ENCODE data around the gene HIGD2B. TPM values are rescaled to one million over a fixed set of nuclear protein-coding genes. Genes with fewer than 3 reads are reported as not detected.
"Not testable (repeated sequence)": the region's sequence is repeated elsewhere in the genome, so short reads cannot be mapped to it uniquely, and the experiment has no call there.

Gene HIGD2B
- total RNA-seq, 1 experiment from 2014 or later: not detected

DNA sequence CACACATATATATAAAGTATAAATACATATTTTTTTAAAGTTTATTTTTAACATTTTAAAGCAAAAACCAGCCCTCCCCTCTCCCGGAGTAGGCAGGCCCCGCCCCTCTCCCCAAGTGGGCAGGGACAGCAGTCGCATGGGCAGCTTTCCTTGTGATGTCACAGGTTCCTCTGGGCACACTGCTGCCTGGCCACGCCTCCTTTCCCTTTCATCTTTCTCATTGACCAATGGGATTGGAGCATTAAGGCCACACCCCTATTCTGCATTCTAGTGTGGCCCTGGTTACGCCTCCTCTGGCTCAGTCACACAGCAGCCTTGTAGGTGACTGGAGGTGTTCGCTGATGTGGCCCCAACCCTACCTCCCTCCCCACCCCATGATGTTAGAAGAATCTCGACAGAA, 31.6 kb downstream of the HIGD2B start, which contains the start of gene GOLGA6B:
Gene GOLGA6B, plus strand, starts transcription at position 301 of the 400 bp plus-strand sequence. Its CDS starts 41 bp downstream, at position 342.
- DNase-seq; H3K27ac Mint-ChIP-seq (ENCODE audit: unreplicated experiment); CTCF ChIA-PET; H3K4me1 Mint-ChIP-seq (ENCODE audit: low read depth, unreplicated experiment); H3K4me3 Mint-ChIP-seq (ENCODE audit: low read depth, unreplicated experiment); H3K36me3 Mint-ChIP-seq (ENCODE audit: insufficient read depth, unreplicated experiment); H3K9me3 Mint-ChIP-seq (ENCODE audit: low read depth, unreplicated experiment); BruUV-seq (replicated peaks); intact Hi-C loops (cut with micrococcal nuclease; ENCODE audit: unreplicated experiment); H3K27me3 Mint-ChIP-seq (ENCODE audit: unreplicated experiment): not testable (repeated sequence)

DNA sequence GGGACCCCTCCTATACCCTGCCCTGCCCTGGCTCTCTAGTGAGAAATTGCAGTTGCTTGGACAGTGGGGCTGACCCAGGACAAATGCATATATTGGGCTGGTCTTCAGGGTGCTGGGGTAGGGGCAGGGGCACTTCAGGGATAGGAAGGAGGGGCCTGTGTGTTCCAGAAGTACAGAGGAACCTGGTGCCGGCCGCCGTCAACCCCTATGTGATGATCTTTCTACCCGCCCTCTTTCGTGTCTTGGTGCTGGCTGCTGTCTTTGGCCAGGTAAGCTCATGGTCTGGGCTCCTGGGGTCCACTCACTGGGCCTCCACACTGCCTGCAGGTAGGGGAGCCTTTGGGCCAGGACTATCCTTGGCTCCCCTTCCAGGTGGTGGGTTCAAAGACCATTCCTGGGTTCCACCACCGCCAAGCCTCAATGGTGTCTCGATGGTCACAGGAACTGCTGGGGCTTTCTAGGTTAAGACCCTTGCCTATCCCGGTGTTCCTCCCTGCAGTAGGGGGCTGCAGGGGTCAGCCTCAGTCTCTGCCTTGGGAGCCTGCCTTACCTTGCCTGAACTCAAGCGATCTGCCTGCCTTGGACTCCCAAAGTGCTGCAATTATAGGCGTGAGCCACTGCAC, 37.2 kb downstream of the HIGD2B start:
- BruUV-seq (replicated peaks); CTCF ChIA-PET; H3K27ac Mint-ChIP-seq (ENCODE audit: unreplicated experiment); H3K27me3 Mint-ChIP-seq (ENCODE audit: unreplicated experiment); intact Hi-C loops (cut with micrococcal nuclease; ENCODE audit: unreplicated experiment); DNase-seq; H3K36me3 Mint-ChIP-seq (ENCODE audit: insufficient read depth, unreplicated experiment); H3K4me1 Mint-ChIP-seq (ENCODE audit: low read depth, unreplicated experiment); H3K9me3 Mint-ChIP-seq (ENCODE audit: low read depth, unreplicated experiment); H3K4me3 Mint-ChIP-seq (ENCODE audit: low read depth, unreplicated experiment): not testable (repeated sequence)

DNA sequence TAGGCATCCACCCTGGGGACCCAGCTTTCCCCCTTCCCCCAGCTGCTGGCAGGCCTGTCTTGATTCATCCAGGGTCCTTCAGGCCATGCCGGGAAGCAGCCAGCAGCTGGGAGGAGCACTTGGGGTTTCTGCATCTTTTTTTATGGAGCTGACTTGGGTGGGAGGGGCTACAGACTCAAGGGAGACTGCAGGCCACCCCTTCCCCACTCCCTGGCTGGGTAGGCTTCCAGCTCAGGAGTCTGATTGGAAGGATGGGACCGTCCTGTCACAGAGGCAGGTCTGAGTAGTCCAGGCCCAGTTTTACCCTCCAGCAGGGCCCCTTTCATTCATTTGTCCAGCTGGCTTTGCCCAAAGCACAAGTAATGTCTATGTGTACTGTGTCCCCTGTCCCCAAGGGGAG, 43.7 kb downstream of the HIGD2B start:
- BruUV-seq (replicated peaks); H3K36me3 Mint-ChIP-seq (ENCODE audit: insufficient read depth, unreplicated experiment); DNase-seq; H3K9me3 Mint-ChIP-seq (ENCODE audit: low read depth, unreplicated experiment); H3K4me3 Mint-ChIP-seq (ENCODE audit: low read depth, unreplicated experiment); H3K4me1 Mint-ChIP-seq (ENCODE audit: low read depth, unreplicated experiment); H3K27ac Mint-ChIP-seq (ENCODE audit: unreplicated experiment); CTCF ChIA-PET; intact Hi-C loops (cut with micrococcal nuclease; ENCODE audit: unreplicated experiment); H3K27me3 Mint-ChIP-seq (ENCODE audit: unreplicated experiment): not testable (repeated sequence)

DNA sequence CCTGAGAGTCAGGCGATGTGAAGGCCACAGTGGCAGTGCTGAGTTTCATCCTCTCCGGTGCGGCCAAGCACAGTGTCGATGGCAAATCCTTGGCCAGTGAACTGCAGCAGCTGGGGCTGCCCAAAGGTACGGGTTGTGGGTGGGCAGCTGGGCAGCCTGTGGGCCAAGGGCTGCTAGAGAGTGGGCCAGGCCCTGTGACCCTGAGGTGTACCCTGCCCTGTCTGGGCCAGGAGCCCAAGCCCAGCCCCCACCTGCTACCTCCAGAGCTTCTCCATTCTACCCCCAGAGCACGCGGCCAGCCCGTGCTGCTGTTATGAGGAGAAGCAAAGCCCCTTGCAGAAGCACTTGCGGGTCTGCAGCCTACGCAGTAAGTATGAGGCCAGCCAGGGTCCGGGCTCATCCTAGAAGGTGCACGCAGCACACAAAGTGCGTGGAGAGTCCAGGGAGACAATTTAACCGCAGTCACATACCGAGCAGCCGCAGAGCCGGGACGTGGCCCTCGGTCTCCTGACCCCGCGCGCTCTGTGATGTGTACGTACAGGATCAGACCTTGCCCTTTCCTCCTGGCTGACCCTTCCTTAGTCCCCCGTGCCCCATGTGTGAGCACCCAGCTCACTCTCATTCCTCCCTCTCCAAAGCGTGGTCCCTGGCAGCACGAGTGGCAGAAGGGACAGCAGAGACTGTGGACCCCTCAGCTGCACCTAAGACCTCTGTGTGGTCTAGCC, 46.1 kb downstream of the HIGD2B start:
- CTCF ChIA-PET; H3K27ac Mint-ChIP-seq (ENCODE audit: unreplicated experiment); H3K4me1 Mint-ChIP-seq (ENCODE audit: low read depth, unreplicated experiment); H3K36me3 Mint-ChIP-seq (ENCODE audit: insufficient read depth, unreplicated experiment); H3K9me3 Mint-ChIP-seq (ENCODE audit: low read depth, unreplicated experiment); H3K4me3 Mint-ChIP-seq (ENCODE audit: low read depth, unreplicated experiment); H3K27me3 Mint-ChIP-seq (ENCODE audit: unreplicated experiment); DNase-seq; intact Hi-C loops (cut with micrococcal nuclease; ENCODE audit: unreplicated experiment); BruUV-seq (replicated peaks): not testable (repeated sequence)

DNA sequence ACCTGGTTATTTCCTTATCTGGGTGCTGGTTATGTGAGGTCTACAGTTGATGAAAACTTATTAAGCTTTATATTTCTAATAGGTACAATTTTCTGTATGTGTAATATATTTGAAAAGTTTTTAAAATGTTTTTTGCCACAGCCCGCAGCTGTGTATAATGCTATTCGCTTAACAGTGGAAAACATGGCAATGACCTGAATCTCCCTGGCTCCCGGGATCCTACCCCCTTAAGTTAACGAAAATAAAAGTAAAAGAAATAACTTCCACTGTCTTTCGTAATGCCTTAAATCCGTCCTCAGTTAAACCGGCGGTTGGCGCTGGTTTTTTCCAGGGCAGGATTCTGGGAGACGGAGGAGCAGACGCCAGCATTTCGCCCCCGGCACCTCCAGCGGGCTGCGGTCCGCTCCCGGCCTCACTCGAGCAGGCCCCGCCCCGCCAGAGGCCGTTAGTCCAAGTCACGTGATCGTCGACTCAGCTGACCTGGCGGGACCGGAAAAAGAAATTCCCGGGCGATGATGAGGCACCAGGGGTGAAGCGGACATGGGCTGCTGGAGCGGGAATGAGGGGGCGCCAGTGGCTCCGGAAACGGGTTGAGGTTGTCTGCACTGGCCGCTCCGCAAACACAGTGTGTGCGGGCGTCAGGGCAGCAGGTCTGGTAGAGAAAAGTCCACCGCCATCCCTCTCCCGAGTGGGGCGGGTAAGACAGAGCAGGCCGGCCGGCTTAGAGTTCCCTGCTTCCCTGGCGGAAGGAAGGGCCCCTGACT, 49.3 kb downstream of the HIGD2B start:
- H3K4me3 Mint-ChIP-seq (ENCODE audit: low read depth, unreplicated experiment); intact Hi-C loops (cut with micrococcal nuclease; ENCODE audit: unreplicated experiment); CTCF ChIA-PET; H3K9me3 Mint-ChIP-seq (ENCODE audit: low read depth, unreplicated experiment); H3K4me1 Mint-ChIP-seq (ENCODE audit: low read depth, unreplicated experiment); H3K36me3 Mint-ChIP-seq (ENCODE audit: insufficient read depth, unreplicated experiment); H3K27me3 Mint-ChIP-seq (ENCODE audit: unreplicated experiment); H3K27ac Mint-ChIP-seq (ENCODE audit: unreplicated experiment); BruUV-seq (replicated peaks): not testable (repeated sequence)
- DNase-seq: peak; percentile 86

DNA sequence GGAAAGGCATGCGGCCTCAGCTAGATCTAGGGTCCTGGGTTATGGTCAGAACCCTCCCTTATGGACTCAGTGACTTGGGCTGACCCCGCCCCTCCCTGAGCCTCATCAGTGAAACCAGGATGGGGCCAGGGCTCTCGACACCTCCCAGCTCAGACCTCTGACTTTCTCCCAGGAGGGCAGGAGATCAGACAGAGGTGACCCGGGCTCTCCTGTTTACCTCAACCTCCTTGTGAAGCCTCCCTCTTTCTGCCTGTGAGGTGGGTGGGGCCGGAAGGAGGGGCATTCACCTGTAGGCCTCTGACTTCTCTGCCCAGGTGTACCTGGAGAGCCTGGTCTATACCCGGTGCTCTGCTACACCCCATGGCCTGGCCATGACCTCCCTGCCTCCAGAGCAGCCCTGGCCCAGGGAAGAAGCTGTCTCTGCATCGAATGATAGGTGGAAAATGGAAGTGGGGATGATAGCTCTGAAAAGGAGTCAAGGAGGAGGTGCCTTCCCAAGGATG, 56.9 kb downstream of the HIGD2B start:
- DNase-seq; BruUV-seq (replicated peaks); H3K27me3 Mint-ChIP-seq (ENCODE audit: unreplicated experiment); H3K4me1 Mint-ChIP-seq (ENCODE audit: low read depth, unreplicated experiment); H3K27ac Mint-ChIP-seq (ENCODE audit: unreplicated experiment); H3K9me3 Mint-ChIP-seq (ENCODE audit: low read depth, unreplicated experiment); H3K4me3 Mint-ChIP-seq (ENCODE audit: low read depth, unreplicated experiment); H3K36me3 Mint-ChIP-seq (ENCODE audit: insufficient read depth, unreplicated experiment); intact Hi-C loops (cut with micrococcal nuclease; ENCODE audit: unreplicated experiment); CTCF ChIA-PET: not testable (repeated sequence)

Data from Calu3 (cell line).